ENCODE measurements around the gene FMNL1. TPM values are rescaled to one million over a fixed set of nuclear protein-coding genes. Genes with fewer than 3 reads are reported as not detected.

The FMNL1 gene
- total RNA-seq, 1 donor from 2014 or later: 87.0 TPM

DNA sequence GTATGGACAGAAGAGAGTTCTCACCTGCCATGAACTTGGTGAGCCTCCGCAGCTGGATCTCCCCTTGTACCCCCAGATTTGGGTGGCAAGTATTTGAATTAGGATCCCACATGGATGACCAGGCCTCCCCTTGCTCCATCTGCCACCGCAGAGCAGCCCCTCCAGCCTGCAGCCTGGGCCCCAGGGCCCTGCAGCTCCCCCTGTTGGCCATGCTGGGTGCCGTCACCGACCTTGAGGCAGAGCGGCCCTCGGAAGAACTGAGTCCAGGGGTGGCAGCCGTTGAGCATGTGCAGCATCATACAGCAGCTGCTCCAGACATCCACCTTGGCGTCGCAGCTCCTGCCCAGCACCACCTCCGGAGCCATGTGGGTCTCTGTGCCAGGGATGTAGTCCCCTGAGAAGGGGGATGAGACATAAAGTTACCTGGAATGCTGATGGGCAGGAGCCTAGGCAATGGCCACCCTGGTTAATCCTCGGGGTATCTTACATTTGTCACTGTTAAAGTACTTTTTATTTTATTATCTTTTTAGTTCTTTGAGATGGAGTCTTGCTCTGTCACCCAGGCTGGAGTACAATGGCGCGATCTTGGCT is 49.2 kb downstream of the FMNL1 start:
- TF ChIP-seq CTCF (IDR thresholded peaks at IDR 0.05): peak; percentile 59
- no peaks in the 10 kb centered on the region for H3K27me3 ChIP-seq (ENCODE audit: low read depth)
- no peaks in the 10 kb centered on the region for H3K4me1 ChIP-seq
- ATAC-seq: peak; percentile 39 to 60
- no peak overlapping the region for H3K27ac ChIP-seq
- H3K36me3 ChIP-seq: peaks cover 87% of the 10 kb centered on the region
- H3K9me3 ChIP-seq: no peaks in the 10 kb centered on the region
- H3K4me3 ChIP-seq: no peak overlapping the region
- intact Hi-C loops (cut with DNase I): no loop called here
- no peak for DNase-seq

DNA sequence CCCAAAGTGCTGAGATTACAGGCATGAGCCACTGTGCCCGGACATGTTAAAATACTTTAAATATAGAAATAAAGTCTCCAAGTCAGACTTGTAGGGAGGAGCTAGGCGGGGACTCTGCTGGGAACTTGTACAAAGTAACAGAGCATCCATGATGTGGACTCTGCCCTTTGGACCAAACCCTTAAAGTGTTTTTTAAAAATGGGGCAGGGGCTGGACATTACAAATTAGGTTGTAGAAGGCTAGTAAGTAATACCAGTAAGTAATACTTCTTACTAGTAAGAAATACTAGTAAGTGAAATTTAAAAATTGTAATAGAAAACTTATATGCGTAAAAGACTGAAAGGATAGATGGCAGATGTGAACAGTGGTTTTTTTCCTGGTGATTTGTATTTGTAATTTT is 49.9 kb downstream of the FMNL1 start:
- ATAC-seq (no peak), DNase-seq (no peak)
- Histone ChIP-seq H3K9me3 (no peaks in the 10 kb centered on the region), H3K4me3 (no peak overlapping the region), H3K4me1 (peaks cover 6% of the 10 kb centered on the region), H3K27me3 (ENCODE audit: low read depth) (no peaks in the 10 kb centered on the region), H3K36me3 (peaks cover 80% of the 10 kb centered on the region), H3K27ac (no peak overlapping the region)
- no peak for TF ChIP-seq CTCF (IDR thresholded peaks at IDR 0.05)
- intact Hi-C loops (cut with DNase I): no loop called here

DNA sequence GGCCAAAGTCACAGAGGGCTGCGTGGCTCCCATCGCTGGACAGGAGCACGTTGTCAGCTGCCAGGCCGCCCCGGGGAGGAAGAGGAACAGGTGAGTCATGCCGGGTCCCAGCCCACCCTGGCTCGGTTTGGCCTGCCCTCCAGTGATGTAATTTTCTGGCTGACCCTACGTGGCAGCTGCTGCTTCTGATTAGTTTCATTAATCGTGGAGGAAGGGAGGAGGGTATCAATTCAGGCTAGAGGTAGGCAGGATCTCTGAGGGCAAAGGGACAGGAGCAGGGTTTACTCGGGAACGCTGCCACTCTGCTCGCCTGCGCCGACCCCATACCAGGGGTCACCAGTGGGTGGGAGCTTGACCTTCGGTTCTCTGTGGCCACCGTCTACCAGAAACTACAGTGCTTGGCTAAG is 51.9 kb downstream of the FMNL1 start:
- intact Hi-C loops (cut with DNase I): no loop called here
- H3K27ac ChIP-seq: no peak overlapping the region
- H3K4me1 ChIP-seq: peaks cover 24% of the 10 kb centered on the region
- H3K27me3 ChIP-seq (ENCODE audit: low read depth): no peaks in the 10 kb centered on the region
- DNase-seq (no peak), ATAC-seq (no peak)
- H3K36me3 ChIP-seq: peaks cover 61% of the 10 kb centered on the region
- H3K4me3 ChIP-seq: no peak overlapping the region
- no peaks in the 10 kb centered on the region for H3K9me3 ChIP-seq
- no peak for TF ChIP-seq CTCF (IDR thresholded peaks at IDR 0.05)

DNA sequence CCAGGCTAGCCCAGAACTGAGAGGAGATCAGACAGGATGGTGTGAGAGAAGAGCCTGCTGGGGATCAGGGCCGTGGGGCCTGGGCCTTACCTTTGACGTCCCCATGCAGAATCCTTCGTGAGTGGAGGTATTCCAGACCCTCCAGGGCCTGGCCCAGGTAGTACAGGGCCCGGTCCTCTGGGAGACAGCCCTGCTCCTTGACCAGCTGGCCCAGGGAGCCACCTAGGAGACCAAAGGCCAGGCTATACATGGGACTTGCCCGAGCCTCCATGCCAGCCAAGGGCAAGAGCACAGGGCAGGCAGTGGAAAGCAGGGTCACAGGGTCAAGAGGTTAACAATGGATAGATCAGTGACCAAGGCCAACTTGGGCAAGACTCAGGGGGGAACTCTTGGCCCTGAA is 52.3 kb downstream of the FMNL1 start:
- H3K36me3 ChIP-seq: peaks cover 56% of the 10 kb centered on the region
- TF ChIP-seq CTCF (IDR thresholded peaks at IDR 0.05): no peak
- intact Hi-C loops (cut with DNase I): no loop called here
- H3K4me1 ChIP-seq: peaks cover 29% of the 10 kb centered on the region
- ATAC-seq: no peak
- DNase-seq: no peak
- H3K27ac ChIP-seq: no peak overlapping the region
- no peaks in the 10 kb centered on the region for H3K9me3 ChIP-seq
- no peaks in the 10 kb centered on the region for H3K27me3 ChIP-seq (ENCODE audit: low read depth)
- H3K4me3 ChIP-seq: no peak overlapping the region

DNA sequence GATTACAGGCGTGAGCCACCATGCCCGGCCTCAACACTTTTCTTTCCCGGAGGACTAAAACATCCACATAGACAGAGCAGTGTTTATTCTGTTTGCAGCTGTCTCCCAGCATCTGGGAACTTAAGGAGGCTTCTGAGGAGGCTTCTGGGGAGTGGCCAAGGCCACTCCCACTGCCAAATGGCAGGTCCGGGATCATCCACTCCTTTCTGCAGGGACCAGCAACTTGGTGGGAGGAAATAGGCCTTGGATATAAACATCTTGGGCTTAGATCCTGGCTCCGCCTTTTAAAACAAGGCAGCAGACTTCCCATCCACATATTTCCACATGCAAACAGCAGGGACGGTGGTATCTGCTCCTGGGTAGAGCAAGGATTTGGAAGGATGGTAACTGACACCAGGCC is 54.3 kb downstream of the FMNL1 start:
- Histone ChIP-seq H3K9me3 (no peaks in the 10 kb centered on the region), H3K4me1 (peaks cover 30% of the 10 kb centered on the region), H3K27ac (no peak overlapping the region), H3K36me3 (peaks cover 47% of the 10 kb centered on the region), H3K4me3 (no peak overlapping the region), H3K27me3 (ENCODE audit: low read depth) (no peaks in the 10 kb centered on the region)
- intact Hi-C loops (cut with DNase I): loop anchor here (5.0 kb wide), 1 partner anchor 106 kb away; no protein-coding TSS in a partner anchor
- DNase-seq (no peak), ATAC-seq (no peak)
- no peak for TF ChIP-seq CTCF (IDR thresholded peaks at IDR 0.05)

Measured in lower lobe of right lung (tissue), 2 donors.